ENCODE results near the gene RAB9A. TPM values are rescaled to one million over a fixed set of nuclear protein-coding genes. Genes with fewer than 3 reads are reported as not detected.
A peak's percentile ranks its signal among the peaks of the same experiment; 100 is the strongest.
"Not testable (repeated sequence)": the region's sequence is repeated elsewhere in the genome, so short reads cannot be mapped to it uniquely, and the experiment has no call there.

RAB9A gene
- total RNA-seq, 1 donor from 2014 or later = 34.2 TPM

GRCh38 chrX:13719192-13719856 is 30.4 kb downstream of the RAB9A start:
- Histone ChIP-seq H2AFZ (ENCODE audit: low read depth, low read length) (no peak overlapping the region), H3K4me2 (ENCODE audit: low read length) (no peak overlapping the region), H3K36me3 (ENCODE audit: insufficient read depth, low read length) (peaks cover 11% of the 10 kb centered on the region), H3K9me3 (ENCODE audit: insufficient read depth, low read depth, low read length) (no peaks in the 10 kb centered on the region), H3K4me1 (ENCODE audit: insufficient read depth, low read length) (peaks cover 15% of the 10 kb centered on the region), H3K9ac (ENCODE audit: low read length) (no peak overlapping the region), H3K79me2 (ENCODE audit: insufficient read depth, low read length) (peaks cover 30% of the 10 kb centered on the region), H3K27me3 (ENCODE audit: insufficient read depth, low read length) (no peaks in the 10 kb centered on the region), H4K20me1 (ENCODE audit: insufficient read depth, low read length) (peaks cover 5% of the 10 kb centered on the region), H3K27ac (ENCODE audit: low read depth, low read length) (peak overlapping the region; percentile 94), H3K4me3 (ENCODE audit: insufficient read depth, low read depth, low read length) (no peak overlapping the region)
- H3K4me3 Mint-ChIP-seq (ENCODE audit: unreplicated experiment) = no peak overlapping the region
- H3K4me1 Mint-ChIP-seq (ENCODE audit: low read depth, unreplicated experiment) = peaks cover 17% of the 10 kb centered on the region
- H3K27me3 Mint-ChIP-seq (ENCODE audit: low read depth, unreplicated experiment) = no peaks in the 10 kb centered on the region
- no peak for DNase-seq (ENCODE audit: low read depth)
- H3K36me3 Mint-ChIP-seq (ENCODE audit: low read depth, unreplicated experiment) = peaks cover 5% of the 10 kb centered on the region
- FAIRE-seq = peak; percentile 43
- H3K9me3 Mint-ChIP-seq (ENCODE audit: unreplicated experiment) = no peaks in the 10 kb centered on the region
- peak overlapping the region; percentile 58 for H3K27ac Mint-ChIP-seq (ENCODE audit: unreplicated experiment)
- TF ChIP-seq CTCF (IDR thresholded peaks at IDR 0.05; ENCODE audit: insufficient read depth, low read depth, low read length) (no peak), EZH2 (IDR thresholded peaks at IDR 0.05; ENCODE audit: insufficient read depth, low read length) (no peak)

GRCh38 chrX:13721371-13721770 is 32.4 kb downstream of the RAB9A start:
- Mint-ChIP-seq H3K4me1 (ENCODE audit: low read depth, unreplicated experiment) (peaks cover 19% of the 10 kb centered on the region), H3K27ac (ENCODE audit: unreplicated experiment) (no peak overlapping the region), H3K36me3 (ENCODE audit: low read depth, unreplicated experiment) (peaks cover 5% of the 10 kb centered on the region), H3K27me3 (ENCODE audit: low read depth, unreplicated experiment) (no peaks in the 10 kb centered on the region), H3K4me3 (ENCODE audit: unreplicated experiment) (no peak overlapping the region), H3K9me3 (ENCODE audit: unreplicated experiment) (no peaks in the 10 kb centered on the region)
- H4K20me1 ChIP-seq (ENCODE audit: insufficient read depth, low read length) = peaks cover 5% of the 10 kb centered on the region
- H3K4me3 ChIP-seq (ENCODE audit: insufficient read depth, low read depth, low read length) = no peak overlapping the region
- H3K9ac ChIP-seq (ENCODE audit: low read length) = no peak overlapping the region
- H3K36me3 ChIP-seq (ENCODE audit: insufficient read depth, low read length) = peaks cover 5% of the 10 kb centered on the region
- DNase-seq (ENCODE audit: low read depth) (no peak), FAIRE-seq (no peak)
- no peaks in the 10 kb centered on the region for H3K27me3 ChIP-seq (ENCODE audit: insufficient read depth, low read length)
- no peak overlapping the region for H3K27ac ChIP-seq (ENCODE audit: low read depth, low read length)
- no peaks in the 10 kb centered on the region for H3K9me3 ChIP-seq (ENCODE audit: insufficient read depth, low read depth, low read length)
- H3K4me1 ChIP-seq (ENCODE audit: insufficient read depth, low read length) = peaks cover 15% of the 10 kb centered on the region
- H3K79me2 ChIP-seq (ENCODE audit: insufficient read depth, low read length) = peaks cover 37% of the 10 kb centered on the region
- H2AFZ ChIP-seq (ENCODE audit: low read depth, low read length) = no peak overlapping the region
- H3K4me2 ChIP-seq (ENCODE audit: low read length) = no peak overlapping the region
- TF ChIP-seq EZH2 (IDR thresholded peaks at IDR 0.05; ENCODE audit: insufficient read depth, low read length) (no peak), CTCF (IDR thresholded peaks at IDR 0.05; ENCODE audit: insufficient read depth, low read depth, low read length) (no peak)

GRCh38 chrX:13721819-13722519 is 33.0 kb downstream of the RAB9A start:
- H3K27ac Mint-ChIP-seq (ENCODE audit: unreplicated experiment) = no peak overlapping the region
- H3K4me1 Mint-ChIP-seq (ENCODE audit: low read depth, unreplicated experiment) = peaks cover 18% of the 10 kb centered on the region
- peaks cover 5% of the 10 kb centered on the region for H4K20me1 ChIP-seq (ENCODE audit: insufficient read depth, low read length)
- no peak overlapping the region for H3K9ac ChIP-seq (ENCODE audit: low read length)
- no peak overlapping the region for H3K4me3 ChIP-seq (ENCODE audit: insufficient read depth, low read depth, low read length)
- FAIRE-seq = peak; percentile 13
- H3K27me3 ChIP-seq (ENCODE audit: insufficient read depth, low read length) = no peaks in the 10 kb centered on the region
- no peak overlapping the region for H3K27ac ChIP-seq (ENCODE audit: low read depth, low read length)
- no peak overlapping the region for H2AFZ ChIP-seq (ENCODE audit: low read depth, low read length)
- H3K27me3 Mint-ChIP-seq (ENCODE audit: low read depth, unreplicated experiment) = no peaks in the 10 kb centered on the region
- H3K9me3 ChIP-seq (ENCODE audit: insufficient read depth, low read depth, low read length) = no peaks in the 10 kb centered on the region
- peaks cover 15% of the 10 kb centered on the region for H3K4me1 ChIP-seq (ENCODE audit: insufficient read depth, low read length)
- TF ChIP-seq CTCF (IDR thresholded peaks at IDR 0.05; ENCODE audit: insufficient read depth, low read depth, low read length) (no peak), EZH2 (IDR thresholded peaks at IDR 0.05; ENCODE audit: insufficient read depth, low read length) (no peak)
- DNase-seq (ENCODE audit: low read depth) = peak; percentile 47
- peaks cover 37% of the 10 kb centered on the region for H3K79me2 ChIP-seq (ENCODE audit: insufficient read depth, low read length)
- no peak overlapping the region for H3K4me3 Mint-ChIP-seq (ENCODE audit: unreplicated experiment)
- peaks cover 4% of the 10 kb centered on the region for H3K36me3 ChIP-seq (ENCODE audit: insufficient read depth, low read length)
- no peak overlapping the region for H3K4me2 ChIP-seq (ENCODE audit: low read length)
- H3K9me3 Mint-ChIP-seq (ENCODE audit: unreplicated experiment) = no peaks in the 10 kb centered on the region
- peaks cover 5% of the 10 kb centered on the region for H3K36me3 Mint-ChIP-seq (ENCODE audit: low read depth, unreplicated experiment)

- peaks cover 39% of the 10 kb centered on the region for H3K79me2 ChIP-seq (ENCODE audit: insufficient read depth, low read length)
- not testable (repeated sequence) for H3K4me1 ChIP-seq (ENCODE audit: insufficient read depth, low read length); H3K36me3 Mint-ChIP-seq (ENCODE audit: low read depth, unreplicated experiment); H3K27me3 ChIP-seq (ENCODE audit: insufficient read depth, low read length); H3K9me3 ChIP-seq (ENCODE audit: insufficient read depth, low read depth, low read length); H3K4me1 Mint-ChIP-seq (ENCODE audit: low read depth, unreplicated experiment); H3K9me3 Mint-ChIP-seq (ENCODE audit: unreplicated experiment); H3K4me3 Mint-ChIP-seq (ENCODE audit: unreplicated experiment); FAIRE-seq; DNase-seq (ENCODE audit: low read depth); H4K20me1 ChIP-seq (ENCODE audit: insufficient read depth, low read length); H3K27me3 Mint-ChIP-seq (ENCODE audit: low read depth, unreplicated experiment); H3K27ac Mint-ChIP-seq (ENCODE audit: unreplicated experiment); H2AFZ ChIP-seq (ENCODE audit: low read depth, low read length); H3K4me3 ChIP-seq (ENCODE audit: insufficient read depth, low read depth, low read length); H3K9ac ChIP-seq (ENCODE audit: low read length); H3K36me3 ChIP-seq (ENCODE audit: insufficient read depth, low read length); H3K4me2 ChIP-seq (ENCODE audit: low read length); H3K27ac ChIP-seq (ENCODE audit: low read depth, low read length)
Observed at GRCh38 chrX:13724878-13725277, 36.0 kb downstream of the RAB9A start.
